DND-41 (cell line): Measurements from ENCODE around the gene AMN1.

Source experiments
- ATAC-seq: fragments of 200-7000 bp; cut with Tn5 transposase; 3 replicates; pipeline ENCODE4 v1.9.1; 2021; ENCODE audit warnings: low read depth; ENCODE audit not compliant: insufficient read depth
- DNase-seq: peaks from one replicate; pipeline ENCODE4 v3.0.0-alpha.2; 2020
- H2AFZ ChIP-seq: 2 replicates; pipeline ENCODE4 v1.6.0; 2012; ENCODE audit warnings: low read depth, low read length
- H3K27ac ChIP-seq: 2 replicates; pipeline ENCODE4 v1.5.1; 2012; ENCODE audit warnings: low read length, inconsistent platforms
- H3K27me3 ChIP-seq: fragments of 200-600 bp; sonication (generic); 2 replicates; pipeline ENCODE4 v1.6.0; 2012; ENCODE audit warnings: low read length, mild to moderate bottlenecking, inconsistent platforms; ENCODE audit not compliant: insufficient read depth, poor library complexity
- H3K36me3 ChIP-seq: 2 replicates; pipeline ENCODE4 v1.5.1; 2012; ENCODE audit warnings: low read length, inconsistent platforms; ENCODE audit not compliant: insufficient read depth
- H3K4me1 ChIP-seq: 2 replicates; pipeline ENCODE4 v1.5.1; 2012; ENCODE audit warnings: mild to moderate bottlenecking, low read length; ENCODE audit not compliant: insufficient read depth
- H3K4me2 ChIP-seq: 2 replicates; pipeline ENCODE4 v1.6.0; 2012; ENCODE audit warnings: mild to moderate bottlenecking, moderate library complexity, low read length, inconsistent platforms; ENCODE audit not compliant: insufficient read depth
- H3K4me3 ChIP-seq, 2 experiments: fragments of 200-600 bp in 1 of 2; shearing (Covaris generic) in 1 of 2; 2 replicates each; pipeline ENCODE4 v1.5.1; 2012 to 2016; ENCODE audit warnings: inconsistent platforms in 2 of 2, low read length in 2 of 2, mild to moderate bottlenecking in 2 of 2, low read depth in 1 of 2, moderate library complexity in 1 of 2
- H3K79me2 ChIP-seq: 2 replicates; pipeline ENCODE4 v1.6.0; 2012; ENCODE audit warnings: low read length, inconsistent platforms; ENCODE audit not compliant: insufficient read depth
- H3K9ac ChIP-seq: 2 replicates; pipeline ENCODE4 v1.6.0; 2012; ENCODE audit warnings: low read depth, mild to moderate bottlenecking, inconsistent platforms, low read length, moderate library complexity
- H3K9me3 ChIP-seq: 2 replicates; pipeline ENCODE4 v1.5.1; 2012; ENCODE audit warnings: low read length, moderate library complexity, mild to moderate bottlenecking, inconsistent platforms; ENCODE audit not compliant: insufficient read depth, severe bottlenecking
- H4K20me1 ChIP-seq: 2 replicates; pipeline ENCODE4 v1.6.0; 2012; ENCODE audit warnings: low read length; ENCODE audit not compliant: insufficient read depth
- CTCF ChIP-seq: IDR thresholded peaks from 2 replicates; pipeline ENCODE4 v1.5.1; 2012; ENCODE audit warnings: borderline replicate concordance, low read length, moderate library complexity, mild to moderate bottlenecking; ENCODE audit not compliant: poor library complexity, severe bottlenecking; ENCODE audit errors: extremely low read depth
- EZH2 ChIP-seq: IDR thresholded peaks from 3 replicates; pipeline ENCODE4 v1.6.1; 2012; ENCODE audit warnings: borderline replicate concordance, low read depth, mild to moderate bottlenecking, moderate library complexity, low read length, inconsistent platforms; ENCODE audit not compliant: severe bottlenecking

AMN1 gene

GRCh38 chr12:31631809-31632208, 97.0 kb downstream of the AMN1 start:
- Histone ChIP-seq H3K9ac (no peak overlapping the region), H3K4me1 (no peaks in the 10 kb centered on the region), H3K4me3 (no peak overlapping the region), H3K27me3 (peaks cover 4% of the 10 kb centered on the region), H3K9me3 (no peaks in the 10 kb centered on the region), H3K4me2 (no peak overlapping the region), H2AFZ (no peak overlapping the region), H3K79me2 (no peaks in the 10 kb centered on the region), H3K27ac (no peak overlapping the region), H3K36me3 (no peaks in the 10 kb centered on the region), H4K20me1 (no peaks in the 10 kb centered on the region)
- no peak for TF ChIP-seq EZH2
- no peak for TF ChIP-seq CTCF
- ATAC-seq, result no peak
- no peak for DNase-seq

- Histone ChIP-seq H3K9me3 (no peaks in the 10 kb centered on the region), H3K4me2 (no peak overlapping the region), H2AFZ (no peak overlapping the region), H3K4me1 (no peaks in the 10 kb centered on the region), H3K79me2 (no peaks in the 10 kb centered on the region), H3K4me3 (no peak overlapping the region), H3K36me3 (no peaks in the 10 kb centered on the region), H3K27me3 (peaks cover 4% of the 10 kb centered on the region), H3K9ac (no peak overlapping the region), H4K20me1 (no peaks in the 10 kb centered on the region), H3K27ac (no peak overlapping the region)
- DNase-seq (no peak), ATAC-seq (no peak)
- no peak for TF ChIP-seq CTCF
- TF ChIP-seq EZH2, result no peak
Measured at GRCh38 chr12:31631023-31631724, 97.6 kb downstream of the AMN1 start.

GRCh38 chr12:31629756-31630732, 98.8 kb downstream of the AMN1 start:
- H3K27ac ChIP-seq, result no peak overlapping the region
- peaks cover 6% of the 10 kb centered on the region for H3K27me3 ChIP-seq
- H2AFZ ChIP-seq, result no peak overlapping the region
- no peaks in the 10 kb centered on the region for H3K4me1 ChIP-seq
- H3K9ac ChIP-seq, result no peak overlapping the region
- H3K4me3 ChIP-seq, result no peak overlapping the region
- H3K79me2 ChIP-seq, result no peaks in the 10 kb centered on the region
- ATAC-seq (no peak), DNase-seq (no peak)
- TF ChIP-seq CTCF (no peak), EZH2 (no peak)
- no peak overlapping the region for H3K4me2 ChIP-seq
- H4K20me1 ChIP-seq, result no peaks in the 10 kb centered on the region
- H3K36me3 ChIP-seq, result no peaks in the 10 kb centered on the region
- H3K9me3 ChIP-seq, result no peaks in the 10 kb centered on the region
